DOHH2 (cell line): Measurements from ENCODE around the gene TYW1.
A peak's percentile ranks its signal among the peaks of the same experiment; 100 is the strongest.

Experiments
- H3F3A ChIP-seq: fragments of 200-600 bp; sonication (generic), shearing (Covaris generic); 2 replicates; pipeline ENCODE4 v1.6.0; 2016; ENCODE audit warnings: antibody characterized with exemption, mild to moderate bottlenecking; ENCODE audit not compliant: control insufficient read depth, insufficient read depth
- H3K27ac ChIP-seq: fragments of 200-600 bp; sonication (generic); 2 replicates; pipeline ENCODE4 v1.5.1; 2014; ENCODE audit warnings: low read depth, mild to moderate bottlenecking, low read length, moderate library complexity
- H3K27me3 ChIP-seq: fragments of 200-600 bp; sonication (generic); 2 replicates; pipeline ENCODE4 v1.6.1; 2014; ENCODE audit warnings: mild to moderate bottlenecking, low read length, mixed read lengths; ENCODE audit not compliant: control insufficient read depth
- H3K36me3 ChIP-seq: fragments of 200-600 bp; sonication (generic); 2 replicates; pipeline ENCODE4 v1.6.1; 2014; ENCODE audit warnings: mild to moderate bottlenecking, low read length, moderate library complexity, mixed read lengths; ENCODE audit not compliant: control insufficient read depth
- H3K4me1 ChIP-seq: fragments of 200-600 bp; sonication (generic); 2 replicates; pipeline ENCODE4 v1.6.1; 2014; ENCODE audit warnings: mild to moderate bottlenecking, low read length, mixed read lengths; ENCODE audit not compliant: control insufficient read depth
- H3K4me2 ChIP-seq: fragments of 200-600 bp; sonication (generic); 2 replicates; pipeline ENCODE4 v1.6.0; 2014; ENCODE audit warnings: mild to moderate bottlenecking, low read length, moderate library complexity
- H3K4me3 ChIP-seq: fragments of 200-600 bp; sonication (generic); 2 replicates; pipeline ENCODE4 v1.5.1; 2014; ENCODE audit warnings: mild to moderate bottlenecking, low read length, mixed read lengths
- H3K79me2 ChIP-seq: fragments of 200-600 bp; sonication (generic); 2 replicates; pipeline ENCODE4 v1.6.1; 2014; ENCODE audit warnings: mild to moderate bottlenecking, low read length, mixed read lengths; ENCODE audit not compliant: control insufficient read depth
- H3K9me2 ChIP-seq: fragments of 200-600 bp; sonication (generic); replicated peaks from 2 replicates; pipeline ENCODE4 v1.6.1; 2014; ENCODE audit warnings: mild to moderate bottlenecking, low read length, mixed read lengths; ENCODE audit not compliant: control insufficient read depth
- H3K9me3 ChIP-seq: fragments of 200-600 bp; sonication (generic); 2 replicates; pipeline ENCODE4 v1.6.1; 2014; ENCODE audit warnings: antibody characterized with exemption, low read length, mixed read lengths; ENCODE audit not compliant: control insufficient read depth, insufficient read depth
- H4K20me1 ChIP-seq: fragments of 200-600 bp; sonication (generic); 2 replicates; pipeline ENCODE4 v1.6.0; 2014; ENCODE audit warnings: low read depth, mild to moderate bottlenecking, antibody characterized with exemption, low read length, moderate library complexity; ENCODE audit not compliant: control insufficient read depth, insufficient read depth
- CTCF ChIP-seq: fragments of 200-600 bp; sonication (generic); IDR thresholded peaks from one replicate; pipeline ENCODE4 v1.5.1; 2014; ENCODE audit warnings: antibody characterized with exemption, mild to moderate bottlenecking, low read depth, low read length; ENCODE audit not compliant: poor library complexity, severe bottlenecking
- EZH2phosphoT487 ChIP-seq: fragments of 200-600 bp; sonication (generic); IDR thresholded peaks from 2 replicates; pipeline ENCODE4 v1.6.1; 2017; ENCODE audit warnings: borderline replicate concordance, mild to moderate bottlenecking, antibody characterized with exemption, low read length, moderate library complexity, mixed read lengths

Gene TYW1

GRCh38 chr7:66950763-66951162, 45.9 kb upstream of the TYW1 start:
- H3K27ac ChIP-seq = no peak overlapping the region
- H3F3A ChIP-seq = no peaks in the 10 kb centered on the region
- peaks cover 4% of the 10 kb centered on the region; the same call in 1 of the 2 replicates for H3K79me2 ChIP-seq
- H3K4me1 ChIP-seq = peaks cover 28% of the 10 kb centered on the region
- TF ChIP-seq CTCF (no peak), EZH2phosphoT487 (no peak)
- peaks cover 82% of the 10 kb centered on the region for H3K36me3 ChIP-seq
- no peaks in the 10 kb centered on the region for H3K9me2 ChIP-seq
- H3K9me3 ChIP-seq = no peaks in the 10 kb centered on the region
- H3K4me3 ChIP-seq = no peak overlapping the region
- H3K27me3 ChIP-seq = no peaks in the 10 kb centered on the region
- no peak overlapping the region for H3K4me2 ChIP-seq
- H4K20me1 ChIP-seq = 0 out of 2 replicates have a peak, but pooled peaks cover 3% of the 10 kb centered on the region

DNA sequence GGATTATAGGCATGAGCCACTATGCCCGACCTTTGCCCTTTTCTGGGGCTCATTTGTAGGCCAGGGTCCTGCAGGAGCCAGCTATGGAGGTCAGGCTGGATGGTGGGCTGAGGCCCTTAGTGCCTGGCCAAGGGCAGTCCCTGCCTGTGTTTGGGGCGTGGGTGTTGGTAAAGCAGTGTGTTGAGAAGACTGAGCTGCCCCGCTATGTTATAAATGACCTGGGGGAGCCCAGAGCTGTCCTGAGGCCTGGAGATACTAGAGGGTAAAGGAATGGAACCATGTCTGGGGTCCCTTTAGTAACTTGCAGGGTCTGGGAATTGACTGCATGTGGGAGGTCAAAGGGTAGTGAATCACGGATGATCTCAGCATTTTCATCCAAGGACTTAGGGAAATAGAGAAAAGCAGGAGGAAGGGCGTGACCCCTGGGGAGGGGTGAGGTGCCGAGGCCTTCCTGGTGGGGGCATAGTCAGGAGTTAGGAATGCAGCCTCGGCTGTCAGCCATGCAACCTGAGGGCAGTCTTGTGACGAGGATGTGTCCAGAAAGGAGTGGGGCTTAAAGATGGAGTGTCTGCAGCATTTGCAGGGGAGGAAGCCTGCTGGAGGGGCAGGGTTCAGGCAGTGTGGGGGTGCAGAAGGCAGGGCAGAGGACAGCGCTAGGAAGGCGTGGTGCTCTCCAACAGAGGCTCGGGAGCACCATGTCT, 44.1 kb upstream of the TYW1 start:
- H3K27ac ChIP-seq = peak overlapping the region; percentile 43
- H3F3A ChIP-seq = no peaks in the 10 kb centered on the region
- no peaks in the 10 kb centered on the region for H3K9me2 ChIP-seq
- H3K4me3 ChIP-seq = peak overlapping the region; percentile 41
- H3K27me3 ChIP-seq = no peaks in the 10 kb centered on the region
- 0 out of 2 replicates have a peak, but pooled peaks cover 3% of the 10 kb centered on the region for H4K20me1 ChIP-seq
- no peaks in the 10 kb centered on the region for H3K9me3 ChIP-seq
- no peaks in the 10 kb centered on the region for H3K79me2 ChIP-seq
- peak overlapping the region; percentile 54 for H3K4me2 ChIP-seq
- TF ChIP-seq CTCF = no peak
- TF ChIP-seq EZH2phosphoT487 = no peak
- H3K36me3 ChIP-seq = peaks cover 87% of the 10 kb centered on the region
- peaks cover 28% of the 10 kb centered on the region for H3K4me1 ChIP-seq

DNA sequence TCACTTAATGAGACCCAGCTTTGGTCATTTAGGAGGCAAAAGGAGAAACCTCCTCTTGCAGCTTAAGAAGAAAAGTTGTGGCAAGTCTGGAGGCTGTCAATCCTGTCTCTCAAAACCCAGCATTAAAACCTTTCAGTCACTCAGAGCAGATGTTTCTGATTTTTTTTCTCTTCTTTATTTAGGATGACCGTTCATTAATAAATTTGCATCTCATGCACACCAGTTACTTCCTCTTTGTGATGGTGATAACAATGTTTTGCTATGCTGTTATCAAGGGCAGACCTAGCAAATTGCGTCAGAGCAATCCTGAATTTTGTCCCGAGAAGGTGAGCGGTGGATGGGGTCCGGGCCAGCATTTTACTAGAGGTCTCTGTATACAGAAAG, 43.6 kb upstream of the TYW1 start:
- Histone ChIP-seq H3K4me1 (peaks cover 28% of the 10 kb centered on the region), H3K4me3 (peak overlapping the region; percentile 41), H3K27ac (peak overlapping the region; percentile 43), H3F3A (no peaks in the 10 kb centered on the region), H3K4me2 (peak overlapping the region; percentile 54), H3K79me2 (no peaks in the 10 kb centered on the region), H3K27me3 (no peaks in the 10 kb centered on the region), H3K36me3 (peaks cover 89% of the 10 kb centered on the region), H3K9me2 (no peaks in the 10 kb centered on the region), H3K9me3 (no peaks in the 10 kb centered on the region), H4K20me1 (0 out of 2 replicates have a peak, but pooled peaks cover 3% of the 10 kb centered on the region)
- TF ChIP-seq CTCF = no peak
